GM12878 (cell line): Measurements from ENCODE around the gene UBAC2. TPM values are rescaled to one million over a fixed set of nuclear protein-coding genes. Genes with fewer than 3 reads are reported as not detected.

ENCODE experiments used
- ATAC-seq: fragments of 200-7000 bp; cut with Tn5 transposase; 3 replicates; pipeline ENCODE4 v1.9.1; 2020; ENCODE audit warnings: mild to moderate bottlenecking, moderate library complexity
- BruUV-seq: library from RNA; stranded (reverse); fragments of 400-500 nt; replicated peaks from 2 replicates; lab custom pipeline; 2021; lab: Mats Ljungman, UMichigan
- CTCF ChIA-PET: fragments of 300-600 bp; sonication (Branson Sonifier 250); formaldehyde crosslinking; extraction: SDS; loops from one replicate; lab custom pipeline; 2021; ENCODE audit warnings: inconsistent platforms; lab: Yijun Ruan, JAX
- POLR2A ChIA-PET: fragments of 350-600 bp; formaldehyde crosslinking; extraction: SDS; loops from one replicate; lab custom pipeline; 2021; ENCODE audit warnings: inconsistent platforms; lab: Charles Lee
- RAD21 ChIA-PET: fragments of 300-600 bp; sonication (Branson Sonifier 250); formaldehyde crosslinking; loops from one replicate; lab custom pipeline; 2023; ENCODE audit warnings: antibody characterized with exemption; ENCODE audit not compliant: unreplicated experiment; lab: Charles Lee
- SMC1A ChIA-PET: fragments of 300-600 bp; sonication (Branson Sonifier 250); formaldehyde crosslinking; loops from one replicate; lab custom pipeline; 2023; ENCODE audit not compliant: unreplicated experiment, uncharacterized antibody; lab: Charles Lee
- DNase-seq: peaks from one replicate; pipeline ENCODE4 v3.0.0-alpha.2; 2011; ENCODE audit warnings: low read depth, low spot score
- FAIRE-seq: peaks from 3 replicates; lab custom pipeline; 2011; peaks lifted over from hg19 to GRCh38; lab: Jason Lieb, UNC
- H2AFZ ChIP-seq: 2 replicates; pipeline ENCODE4 v1.6.0; 2011; ENCODE audit warnings: low read depth, low read length, control low read depth; ENCODE audit not compliant: control insufficient read depth
- H3K27ac ChIP-seq: 2 replicates; pipeline ENCODE4 v1.5.1; 2011; ENCODE audit warnings: control low read depth; ENCODE audit not compliant: control insufficient read depth, insufficient read depth
- H3K27me3 ChIP-seq, 2 experiments: replicated peaks in 1 of 2; 2 replicates each; pipeline versions ENCODE4 v1.6.0 to v1.6.1; 2011; ENCODE audit warnings: low read length in 1 of 2; ENCODE audit not compliant: control insufficient read depth in 2 of 2, insufficient read depth in 2 of 2
- H3K36me3 ChIP-seq, 2 experiments: 2 replicates each; pipeline ENCODE4 v1.5.1; 2011; ENCODE audit warnings: low read length in 1 of 2; ENCODE audit not compliant: control insufficient read depth in 2 of 2, insufficient read depth in 2 of 2
- H3K4me1 ChIP-seq: 2 replicates; pipeline ENCODE4 v1.6.1; 2011; ENCODE audit warnings: mild to moderate bottlenecking, low read length, moderate library complexity, mixed read lengths; ENCODE audit not compliant: control insufficient read depth, insufficient read depth
- H3K4me2 ChIP-seq: 2 replicates; pipeline ENCODE4 v1.6.0; 2011; ENCODE audit warnings: control low read depth; ENCODE audit not compliant: control insufficient read depth, insufficient read depth
- H3K4me3 ChIP-seq: fragments of 200-600 bp; sonication (generic); 2 replicates; pipeline ENCODE4 v1.5.1; 2016
- H3K79me2 ChIP-seq: 2 replicates; pipeline ENCODE4 v1.6.0; 2011; ENCODE audit warnings: low read length; ENCODE audit not compliant: control insufficient read depth, insufficient read depth
- H3K9ac ChIP-seq: 2 replicates; pipeline ENCODE4 v1.8.0; 2011; ENCODE audit warnings: low read length, control low read depth, mixed read lengths; ENCODE audit not compliant: control insufficient read depth, insufficient read depth
- H3K9me3 ChIP-seq: replicated peaks from 3 replicates; pipeline ENCODE4 v1.5.1; 2011; ENCODE audit warnings: mild to moderate bottlenecking, low read length; ENCODE audit not compliant: control insufficient read depth, insufficient read depth
- H4K20me1 ChIP-seq: 2 replicates; pipeline ENCODE4 v1.6.0; 2011; ENCODE audit not compliant: control insufficient read depth, insufficient read depth
- DPF2 ChIP-seq: fragments of 450-650 bp; IDR thresholded peaks from 2 replicates; pipeline ENCODE4 v1.6.1; 2017; ENCODE audit warnings: mild to moderate bottlenecking
- PKNOX1 ChIP-seq: fragments of 450-650 bp; IDR thresholded peaks from 2 replicates; pipeline ENCODE4 v1.6.1; 2016; ENCODE audit warnings: mild to moderate bottlenecking
- SIN3A ChIP-seq: IDR thresholded peaks from 2 replicates; pipeline ENCODE4 v1.6.1; 2012; ENCODE audit warnings: low read depth, low read length, improper control_type of control experiment
- SKIL ChIP-seq: fragments of 450-650 bp; IDR thresholded peaks from 2 replicates; pipeline ENCODE4 v1.6.1; 2017; ENCODE audit warnings: mild to moderate bottlenecking, low read depth, inconsistent platforms; ENCODE audit not compliant: poor library complexity, severe bottlenecking
- WGBS: methylation state at CpG from one replicate; pipeline ENCODE4 v1.1.6; 2016; ENCODE audit warnings: low lambda C conversion rate; ENCODE audit not compliant: insufficient replicate concordance, insufficient coverage; ENCODE audit errors: missing lambda C conversion rate; 5-methylcytosine and 5-hydroxymethylcytosine counted together
- in situ Hi-C: fragments of 300-500 bp; cut with MboI; formaldehyde crosslinking; loops from 9 replicates; pipeline ENCODE4 v1.14.3; 2018; ENCODE audit warnings: mixed read lengths
- intact Hi-C: fragments of 100-400 bp; cut with micrococcal nuclease; formaldehyde crosslinking; loops from one replicate; pipeline ENCODE4 v1.14.2; 2022; ENCODE audit not compliant: unreplicated experiment
- polyA plus RNA-seq, 11 experiments: library from polyadenylated mRNA; depleted of rRNA in 4 of 11; unstranded in 6 of 11; stranded (reverse) in 5 of 11; fragments of >200 nt; fragmentation: Nextera tagmentation in 4 of 11; fragmentation: Illumina TruSeq in 1 of 11; extraction: Ambion mirVana in 4 of 11; extraction: Trizol in 1 of 11; gene quantifications; 1 replicate in 1 of 11; 2 replicates in 10 of 11; pipeline versions ENCODE4 v1.2.1 to v1.2.3, GENCODE V29; 2011 to 2016; ENCODE audit warnings: inconsistent platforms in 2 of 11, missing spikeins in 2 of 11, low read depth in 1 of 11
- total RNA-seq, 4 experiments: library from RNA; depleted of rRNA in 3 of 4; stranded (reverse); fragments of >200 nt in 3 of 4; fragmentation: Illumina TruSeq in 1 of 4; extraction: Trizol in 1 of 4; gene quantifications; 2 replicates each; pipeline versions ENCODE4 v1.2.1 to v1.2.3, GENCODE V29; 2013 to 2021

Gene UBAC2
- total and polyA plus RNA-seq, 10 of the 15 experiments (the other 5 are each of a cell fraction or from before 2014, with no cell fraction given): 3.0 to 54.6 (median 17.4) TPM

GRCh38 chr13:99367106-99367616, 166.5 kb downstream of the UBAC2 start:
- ChIA-PET SMC1A (interaction anchor here (1.0 to 6.7 kb wide), 28 partner anchors 12 to 101 kb away, joined by 3 to 148 read pairs (median 12); partner anchors contain the start of gene GPR183), POLR2A (interaction anchor here (0.9 to 3.9 kb wide), 18 partner anchors 10 to 162 kb away, joined by 3 to 59 read pairs (median 5); partner anchors contain the start of gene GPR183), RAD21 (interaction anchor here (0.9 to 5.3 kb wide), 23 partner anchors 9 to 98 kb away, joined by 3 to 80 read pairs (median 19); partner anchors contain the start of gene GPR183), CTCF (interaction anchor here (0.7 to 4.1 kb wide), 24 partner anchors 9 to 136 kb away, joined by 3 to 40 read pairs (median 6); partner anchors contain the start of gene GPR183)
- Histone ChIP-seq H3K79me2 (peaks cover 35% of the 10 kb centered on the region), H3K4me1 (peaks cover 54% of the 10 kb centered on the region), H3K27ac (peak overlapping the region; percentile 93), H3K9ac (peak overlapping the region; percentile 74; the same call in 1 of the 2 replicates), H2AFZ (no peak overlapping the region), H3K4me3 (peak overlapping the region; percentile 7; the same call in 1 of the 2 replicates), H3K27me3 (no peaks in the 10 kb centered on the region), H4K20me1 (no peaks in the 10 kb centered on the region), H3K9me3 (no peaks in the 10 kb centered on the region), H3K36me3 (no peaks in the 10 kb centered on the region), H3K4me2 (peak overlapping the region; percentile 19; the same call in 1 of the 2 replicates)
- ATAC-seq (peak; percentile 27), DNase-seq (no peak), FAIRE-seq (no peak)
- TF ChIP-seq SKIL (no peak), DPF2 (0 out of 2 replicates have a peak, but pooled peaks have one; percentile 18), SIN3A (no peak), PKNOX1 (peak; percentile 74)
- intact Hi-C loops (loop anchor here (5.0 kb wide), 1 partner anchor 165 kb away; the partner anchor contains the start of gene UBAC2), in situ Hi-C loops (loop anchor here (5.0 kb wide), 1 partner anchor 60 kb away; the partner anchor contains the start of gene GPR183)
- 100% methylated on average over 7 of the region's 7 CpGs for WGBS
- BruUV-seq: no TSS peak
